ENCODE results near the gene CDH16. TPM values are rescaled to one million over a fixed set of nuclear protein-coding genes. Genes with fewer than 3 reads are reported as not detected.
A peak's percentile ranks its signal among the peaks of the same experiment; 100 is the strongest.

CDH16 gene
- total RNA-seq, 1 donor from 2014 or later = not detected

DNA sequence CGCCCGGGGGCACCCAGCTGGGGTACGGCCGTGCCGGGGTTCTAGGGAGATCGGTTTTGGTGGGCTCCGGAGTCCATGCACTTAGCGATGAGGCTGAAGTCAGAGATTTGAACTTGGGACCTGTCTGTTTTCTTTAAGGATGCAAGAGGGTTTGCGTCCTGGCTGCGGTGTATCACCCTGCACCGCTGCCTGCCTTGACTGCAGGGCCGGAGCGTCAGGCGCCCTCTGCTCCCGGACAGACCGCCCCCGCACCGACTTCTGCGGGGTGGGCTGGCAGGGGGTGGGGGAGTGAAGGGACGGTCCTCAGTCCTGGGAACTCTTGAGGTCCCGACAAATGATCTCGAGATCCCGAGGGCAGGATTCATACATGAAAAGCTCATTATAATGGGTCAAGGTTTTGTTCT is 37.7 kb downstream of the CDH16 start:
- Mint-ChIP-seq H3K4me3 (ENCODE audit: unreplicated experiment) (peak overlapping the region; percentile 63), H3K27me3 (ENCODE audit: unreplicated experiment) (peaks cover 7% of the 10 kb centered on the region), H3K27ac (ENCODE audit: unreplicated experiment) (no peak overlapping the region), H3K4me1 (ENCODE audit: low read depth, unreplicated experiment) (peaks cover 8% of the 10 kb centered on the region), H3K9me3 (ENCODE audit: unreplicated experiment) (peaks cover 6% of the 10 kb centered on the region), H3K36me3 (ENCODE audit: unreplicated experiment) (no peaks in the 10 kb centered on the region)
- DNase-seq = no peak
- TF ChIP-seq, protein P1, sequence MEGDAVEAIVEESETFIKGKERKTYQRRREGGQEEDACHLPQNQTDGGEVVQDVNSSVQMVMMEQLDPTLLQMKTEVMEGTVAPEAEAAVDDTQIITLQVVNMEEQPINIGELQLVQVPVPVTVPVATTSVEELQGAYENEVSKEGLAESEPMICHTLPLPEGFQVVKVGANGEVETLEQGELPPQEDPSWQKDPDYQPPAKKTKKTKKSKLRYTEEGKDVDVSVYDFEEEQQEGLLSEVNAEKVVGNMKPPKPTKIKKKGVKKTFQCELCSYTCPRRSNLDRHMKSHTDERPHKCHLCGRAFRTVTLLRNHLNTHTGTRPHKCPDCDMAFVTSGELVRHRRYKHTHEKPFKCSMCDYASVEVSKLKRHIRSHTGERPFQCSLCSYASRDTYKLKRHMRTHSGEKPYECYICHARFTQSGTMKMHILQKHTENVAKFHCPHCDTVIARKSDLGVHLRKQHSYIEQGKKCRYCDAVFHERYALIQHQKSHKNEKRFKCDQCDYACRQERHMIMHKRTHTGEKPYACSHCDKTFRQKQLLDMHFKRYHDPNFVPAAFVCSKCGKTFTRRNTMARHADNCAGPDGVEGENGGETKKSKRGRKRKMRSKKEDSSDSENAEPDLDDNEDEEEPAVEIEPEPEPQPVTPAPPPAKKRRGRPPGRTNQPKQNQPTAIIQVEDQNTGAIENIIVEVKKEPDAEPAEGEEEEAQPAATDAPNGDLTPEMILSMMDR (IDR thresholded peaks at IDR 0.05; ENCODE audit: partially characterized antibody, unreplicated experiment) = no peak

- DNase-seq = peak; percentile 96
- H3K36me3 Mint-ChIP-seq (ENCODE audit: unreplicated experiment) = no peaks in the 10 kb centered on the region
- peak within 1 kb of the TSS; percentile 98 for H3K4me3 Mint-ChIP-seq (ENCODE audit: unreplicated experiment)
- TF ChIP-seq, protein P1 (IDR thresholded peaks at IDR 0.05; ENCODE audit: partially characterized antibody, unreplicated experiment) = no peak
- peaks cover 7% of the 10 kb centered on the region for H3K27me3 Mint-ChIP-seq (ENCODE audit: unreplicated experiment)
- peak within 1 kb of the TSS; percentile 85 for H3K27ac Mint-ChIP-seq (ENCODE audit: unreplicated experiment)
- peaks cover 9% of the 10 kb centered on the region for H3K4me1 Mint-ChIP-seq (ENCODE audit: low read depth, unreplicated experiment)
- peaks cover 6% of the 10 kb centered on the region for H3K9me3 Mint-ChIP-seq (ENCODE audit: unreplicated experiment)
These were observed 38.2 kb downstream of the CDH16 start, which contains the start of gene PDP2 for GRCh38 chr16:66880288-66881013. TSS of gene PDP2 (plus strand) at chr16:66880515. CDS start at chr16:66884285, 3,770 bp downstream.

GRCh38 chr16:66878067-66878466 is 40.6 kb downstream of the CDH16 start:
- Mint-ChIP-seq H3K4me1 (ENCODE audit: low read depth, unreplicated experiment) (peaks cover 14% of the 10 kb centered on the region), H3K9me3 (ENCODE audit: unreplicated experiment) (peaks cover 6% of the 10 kb centered on the region), H3K27ac (ENCODE audit: unreplicated experiment) (no peak overlapping the region), H3K4me3 (ENCODE audit: unreplicated experiment) (no peak overlapping the region), H3K27me3 (ENCODE audit: unreplicated experiment) (peaks cover 7% of the 10 kb centered on the region), H3K36me3 (ENCODE audit: unreplicated experiment) (no peaks in the 10 kb centered on the region)
- TF ChIP-seq, protein P1 (IDR thresholded peaks at IDR 0.05; ENCODE audit: partially characterized antibody, unreplicated experiment) = no peak
- no peak for DNase-seq

DNA sequence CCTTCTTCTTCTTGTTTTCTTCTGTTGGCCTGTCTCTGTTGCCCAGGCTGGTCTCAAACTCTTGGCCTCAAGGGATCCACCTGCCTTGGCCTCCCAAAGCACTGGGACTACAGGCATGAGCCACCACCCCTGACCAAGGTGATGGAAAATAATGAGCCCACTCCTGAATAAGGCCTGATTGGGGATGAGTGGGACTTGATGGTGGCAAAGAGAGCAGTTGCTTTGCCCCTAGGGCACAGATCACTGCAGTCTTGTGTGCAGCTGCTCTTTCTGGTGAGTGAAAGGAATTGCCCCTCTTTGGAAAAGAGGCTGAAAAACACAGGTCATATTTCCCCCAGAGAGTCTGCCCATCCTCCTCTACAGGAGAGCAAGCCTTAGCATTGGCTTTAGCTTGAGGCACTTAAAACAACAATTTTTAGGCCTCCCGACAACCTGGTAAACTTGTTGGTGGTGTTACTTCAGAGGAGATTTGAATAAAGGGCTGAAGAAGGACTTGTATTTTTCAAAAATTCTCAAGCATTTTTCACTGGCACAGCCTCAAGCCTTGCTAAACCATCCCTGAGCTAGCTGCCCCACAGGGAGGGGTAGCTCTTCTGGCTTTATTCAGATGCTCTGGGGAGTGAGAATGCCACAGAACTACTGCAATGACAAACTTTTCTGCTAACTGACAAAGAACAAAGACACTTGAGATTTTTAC is 44.5 kb downstream of the CDH16 start:
- H3K27me3 Mint-ChIP-seq (ENCODE audit: unreplicated experiment) = peaks cover 1% of the 10 kb centered on the region
- no peak for DNase-seq
- peaks cover 9% of the 10 kb centered on the region for H3K4me1 Mint-ChIP-seq (ENCODE audit: low read depth, unreplicated experiment)
- no peak overlapping the region for H3K4me3 Mint-ChIP-seq (ENCODE audit: unreplicated experiment)
- no peaks in the 10 kb centered on the region for H3K36me3 Mint-ChIP-seq (ENCODE audit: unreplicated experiment)
- peaks cover 5% of the 10 kb centered on the region for H3K9me3 Mint-ChIP-seq (ENCODE audit: unreplicated experiment)
- TF ChIP-seq, protein P1 (IDR thresholded peaks at IDR 0.05; ENCODE audit: partially characterized antibody, unreplicated experiment) = no peak
- H3K27ac Mint-ChIP-seq (ENCODE audit: unreplicated experiment) = no peak overlapping the region

DNA sequence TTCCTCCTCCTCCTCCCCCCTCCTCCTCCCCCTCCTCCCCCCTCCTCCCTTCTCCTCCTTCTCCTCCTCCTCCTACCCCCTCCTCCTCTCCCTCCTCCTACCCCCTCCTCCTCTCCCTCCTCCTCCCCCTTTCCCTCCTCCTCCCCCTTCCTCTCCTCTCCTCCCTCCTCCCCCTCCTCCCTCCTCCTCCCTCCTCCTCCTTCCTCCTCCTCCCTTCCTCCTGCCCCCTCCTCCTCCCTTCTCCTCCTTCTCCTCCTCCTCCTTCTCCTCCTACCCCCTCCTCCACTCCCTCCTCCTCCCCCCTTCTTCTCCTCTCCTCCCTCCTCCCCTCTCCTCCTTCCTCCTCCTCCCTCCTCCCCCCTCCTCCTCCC is 45.0 kb downstream of the CDH16 start:
- TF ChIP-seq, protein P1 (IDR thresholded peaks at IDR 0.05; ENCODE audit: partially characterized antibody, unreplicated experiment) = no peak
- Mint-ChIP-seq H3K27me3 (ENCODE audit: unreplicated experiment) (peaks cover 1% of the 10 kb centered on the region), H3K4me3 (ENCODE audit: unreplicated experiment) (no peak overlapping the region), H3K27ac (ENCODE audit: unreplicated experiment) (no peak overlapping the region), H3K36me3 (ENCODE audit: unreplicated experiment) (no peaks in the 10 kb centered on the region), H3K4me1 (ENCODE audit: low read depth, unreplicated experiment) (peaks cover 9% of the 10 kb centered on the region), H3K9me3 (ENCODE audit: unreplicated experiment) (peaks cover 5% of the 10 kb centered on the region)
- DNase-seq = no peak
